IMR-90 (cell line): ENCODE measurements around the gene CD40LG. TPM values are rescaled to one million over a fixed set of nuclear protein-coding genes. Genes with fewer than 3 reads are reported as not detected.

ENCODE experiments used
- ATAC-seq: fragments of 200-7000 bp; cut with Tn5 transposase; 2 replicates; pipeline ENCODE4 v1.9.1; 2020; ENCODE audit warnings: low read depth, mild to moderate bottlenecking, moderate library complexity
- BruUV-seq: library from RNA; stranded (reverse); fragments of 400-500 nt; replicated peaks from 2 replicates; lab custom pipeline; 2021; lab: Mats Ljungman, UMichigan
- CTCF ChIA-PET: fragments of 300-600 bp; formaldehyde crosslinking; extraction: SDS; loops from one replicate; lab custom pipeline; 2021; ENCODE audit warnings: antibody characterized with exemption; lab: Yijun Ruan, JAX
- POLR2A ChIA-PET: fragments of 300-600 bp; sonication (Branson Sonifier 250); formaldehyde crosslinking; loops from one replicate; lab custom pipeline; 2022; ENCODE audit warnings: antibody characterized with exemption; ENCODE audit not compliant: unreplicated experiment; lab: Charles Lee
- DNase-seq: peaks from one replicate; pipeline ENCODE4 v3.0.0; 2013
- H2AFZ ChIP-seq: replicated peaks from 2 replicates; pipeline ENCODE3; 2013; ENCODE audit warnings: low read length, mild to moderate bottlenecking; ENCODE audit not compliant: poor library complexity
- H2AK5ac ChIP-seq: 2 replicates; pipeline ENCODE4 v1.6.1; 2013; ENCODE audit warnings: low read depth, low read length, inconsistent platforms
- H2AK9ac ChIP-seq: replicated peaks from 2 replicates; pipeline ENCODE3; 2013; ENCODE audit warnings: mild to moderate bottlenecking, low read depth, low read length, moderate library complexity; ENCODE audit not compliant: poor library complexity
- H2BK120ac ChIP-seq: 2 replicates; pipeline ENCODE4 v1.6.1; 2013; ENCODE audit warnings: low read depth, low read length, inconsistent platforms
- H2BK15ac ChIP-seq: 3 replicates; pipeline ENCODE4 v1.6.1; 2013; ENCODE audit warnings: low read depth, low read length, inconsistent platforms
- H2BK20ac ChIP-seq: 2 replicates; pipeline ENCODE4 v1.6.1; 2013; ENCODE audit warnings: low read depth, mild to moderate bottlenecking, inconsistent platforms, low read length, moderate library complexity
- H2BK5ac ChIP-seq: 2 replicates; pipeline ENCODE4 v1.6.1; 2013; ENCODE audit warnings: mild to moderate bottlenecking, low read depth, low read length, inconsistent platforms; ENCODE audit not compliant: poor library complexity, severe bottlenecking
- H3K14ac ChIP-seq: replicated peaks from 2 replicates; pipeline ENCODE4 v1.6.1; 2013; ENCODE audit warnings: low read depth, low read length, inconsistent platforms
- H3K18ac ChIP-seq: 2 replicates; pipeline ENCODE4 v1.6.1; 2013; ENCODE audit warnings: low read depth, low read length, control low read depth
- H3K23ac ChIP-seq: 2 replicates; pipeline ENCODE4 v1.6.1; 2013; ENCODE audit warnings: low read depth, low read length, inconsistent platforms
- H3K27ac ChIP-seq: 2 replicates; pipeline ENCODE4 v1.5.1; 2013; ENCODE audit warnings: mild to moderate bottlenecking, control low read depth, low read length; ENCODE audit not compliant: insufficient read depth
- H3K27me3 ChIP-seq: 2 replicates; pipeline ENCODE4 v1.6.1; 2013; ENCODE audit warnings: low read length; ENCODE audit not compliant: control insufficient read depth, insufficient read depth
- H3K36me3 ChIP-seq: 2 replicates; pipeline ENCODE4 v1.6.1; 2013; ENCODE audit warnings: low read length, mixed read lengths; ENCODE audit not compliant: control insufficient read depth, insufficient read depth
- H3K4ac ChIP-seq: 2 replicates; pipeline ENCODE4 v1.6.1; 2013; ENCODE audit warnings: low read depth, low read length, inconsistent platforms
- H3K4me1 ChIP-seq: 2 replicates; pipeline ENCODE4 v1.6.1; 2013; ENCODE audit warnings: low read length, mixed read lengths; ENCODE audit not compliant: control insufficient read depth, insufficient read depth
- H3K4me2 ChIP-seq: 2 replicates; pipeline ENCODE4 v1.6.1; 2013; ENCODE audit warnings: low read depth, mild to moderate bottlenecking, control low read depth, low read length, moderate library complexity
- H3K4me3 ChIP-seq: 2 replicates; pipeline ENCODE4 v1.5.1; 2013; ENCODE audit warnings: low read depth, mild to moderate bottlenecking, control low read depth, low read length, moderate library complexity; ENCODE audit not compliant: insufficient read depth
- H3K56ac ChIP-seq: 2 replicates; pipeline ENCODE4 v1.6.1; 2013; ENCODE audit warnings: low read length, inconsistent platforms; ENCODE audit not compliant: insufficient read depth; ENCODE audit errors: extremely low read depth
- H3K79me1 ChIP-seq, 2 experiments: 2 replicates each; pipeline ENCODE4 v1.6.1; 2013; ENCODE audit warnings: low read length in 2 of 2, inconsistent platforms in 1 of 2, low read depth in 1 of 2
- H3K9ac ChIP-seq: 2 replicates; pipeline ENCODE4 v1.6.1; 2013; ENCODE audit warnings: low read depth, low read length, control low read depth
- H3K9me1 ChIP-seq: 2 replicates; pipeline ENCODE4 v1.6.1; 2013; ENCODE audit warnings: low read length, inconsistent platforms; ENCODE audit not compliant: insufficient read depth
- H3K9me3 ChIP-seq: 2 replicates; pipeline ENCODE4 v1.6.1; 2013; ENCODE audit warnings: low read length; ENCODE audit not compliant: control insufficient read depth, insufficient read depth
- H4K20me1 ChIP-seq: 2 replicates; pipeline ENCODE4 v1.6.1; 2013; ENCODE audit warnings: low read length, inconsistent platforms; ENCODE audit not compliant: insufficient read depth
- H4K5ac ChIP-seq: 2 replicates; pipeline ENCODE4 v1.6.1; 2013; ENCODE audit warnings: mild to moderate bottlenecking, low read depth, low read length, control low read depth
- H4K8ac ChIP-seq, 2 experiments: 2 replicates each; pipeline ENCODE4 v1.6.1; 2013; ENCODE audit warnings: low read depth in 2 of 2, low read length in 2 of 2, control low read depth in 1 of 2, inconsistent platforms in 1 of 2
- H4K91ac ChIP-seq: 2 replicates; pipeline ENCODE4 v1.6.1; 2013; ENCODE audit warnings: low read depth, low read length, inconsistent platforms; ENCODE audit not compliant: insufficient read depth
- RFX5 ChIP-seq: IDR thresholded peaks from 2 replicates; pipeline ENCODE4 v1.8.0; 2012; ENCODE audit warnings: low read depth, mild to moderate bottlenecking, low read length, moderate library complexity
- WGBS, 2 experiments: methylation state at CpG; one replicate each; pipeline versions ENCODE4 v1.1.5 to v1.1.7; 2013; ENCODE audit warnings: missing lambda C conversion rate in 2 of 2; ENCODE audit not compliant: insufficient read length in 1 of 2; ENCODE audit errors: extremely low coverage in 2 of 2; 5-methylcytosine and 5-hydroxymethylcytosine counted together
- dilution Hi-C: fragments of 300-500 bp; cut with HindIII; formaldehyde crosslinking; loops from one replicate; pipeline ENCODE4 v1.14.3; 2018; ENCODE audit warnings: low sequenced_read_pairs; ENCODE audit not compliant: unreplicated experiment
- in situ Hi-C: fragments of 300-500 bp; cut with MboI; formaldehyde crosslinking; loops from 3 replicates; pipeline ENCODE4 v1.14.3; 2019; ENCODE audit warnings: low sequenced_read_pairs, inconsistent platforms, mixed read lengths
- intact Hi-C: fragments of 100-400 bp; cut with micrococcal nuclease; formaldehyde crosslinking; loops from 2 replicates; pipeline ENCODE4 v1.10.0; 2022
- polyA plus RNA-seq, 3 experiments: library from polyadenylated mRNA; depleted of rRNA; stranded (reverse); fragments of >200 nt; gene quantifications; 2 replicates each; pipeline ENCODE4 v1.2.3, GENCODE V29; 2012; ENCODE audit warnings: low replicate concordance in 1 of 3
- total RNA-seq: library from RNA; depleted of rRNA; stranded (reverse); fragments of >200 nt; gene quantifications from 2 replicates; pipeline ENCODE4 v1.2.3, GENCODE V29; 2012

Gene CD40LG
- total and polyA plus RNA-seq, 2 of the 4 experiments (the other 2 are of a cell fraction), result not detected

- H2AK5ac ChIP-seq, result no peak overlapping the region
- dilution Hi-C loops, result no loop called here
- H3K23ac ChIP-seq, result no peak overlapping the region
- ATAC-seq (no peak), DNase-seq (no peak)
- H4K8ac ChIP-seq, result no peak overlapping the region
- H3K4ac ChIP-seq, result no peak overlapping the region
- no peak overlapping the region for H2BK15ac ChIP-seq
- in situ Hi-C loops, result no loop called here
- H3K36me3 ChIP-seq, result no peaks in the 10 kb centered on the region
- no TSS peak for BruUV-seq
- no peak overlapping the region for H3K14ac ChIP-seq
- H3K9me3 ChIP-seq, result peaks cover 4% of the 10 kb centered on the region
- no peak overlapping the region for H4K5ac ChIP-seq
- no peaks in the 10 kb centered on the region for H3K4me1 ChIP-seq
- TF ChIP-seq RFX5, result no peak
- POLR2A ChIA-PET, result no interaction called here
- H2BK120ac ChIP-seq, result no peak overlapping the region
- no peak overlapping the region for H3K9ac ChIP-seq
- H3K27me3 ChIP-seq, result peaks cover 4% of the 10 kb centered on the region
- no peak overlapping the region for H3K27ac ChIP-seq
- CTCF ChIA-PET, result no interaction called here
- no peak overlapping the region for H3K4me3 ChIP-seq
- peaks cover 3% of the 10 kb centered on the region; the same call in 1 of the 2 replicates for H3K9me1 ChIP-seq
- H3K18ac ChIP-seq, result no peak overlapping the region
- H2BK5ac ChIP-seq, result no peak overlapping the region
- no peaks in the 10 kb centered on the region for H4K20me1 ChIP-seq
- H2AFZ ChIP-seq, result no peak overlapping the region
- H3K56ac ChIP-seq, result no peak overlapping the region
- H3K79me1 ChIP-seq, result no peaks in the 10 kb centered on the region
- no peak overlapping the region for H4K91ac ChIP-seq
- WGBS, 2 experiments, result no CpG with 5 or more reads among the region's 1 CpG
- intact Hi-C loops, result no loop called here
- no peak overlapping the region for H2BK20ac ChIP-seq
- H3K4me2 ChIP-seq, result no peak overlapping the region
- H2AK9ac ChIP-seq, result no peak overlapping the region
Measured at GRCh38 chrX:136666088-136666487, 18.1 kb downstream of the CD40LG start.
